ENCODE results near the gene LRIT3.
A peak's percentile ranks its signal among the peaks of the same experiment; 100 is the strongest.

LRIT3 gene

DNA sequence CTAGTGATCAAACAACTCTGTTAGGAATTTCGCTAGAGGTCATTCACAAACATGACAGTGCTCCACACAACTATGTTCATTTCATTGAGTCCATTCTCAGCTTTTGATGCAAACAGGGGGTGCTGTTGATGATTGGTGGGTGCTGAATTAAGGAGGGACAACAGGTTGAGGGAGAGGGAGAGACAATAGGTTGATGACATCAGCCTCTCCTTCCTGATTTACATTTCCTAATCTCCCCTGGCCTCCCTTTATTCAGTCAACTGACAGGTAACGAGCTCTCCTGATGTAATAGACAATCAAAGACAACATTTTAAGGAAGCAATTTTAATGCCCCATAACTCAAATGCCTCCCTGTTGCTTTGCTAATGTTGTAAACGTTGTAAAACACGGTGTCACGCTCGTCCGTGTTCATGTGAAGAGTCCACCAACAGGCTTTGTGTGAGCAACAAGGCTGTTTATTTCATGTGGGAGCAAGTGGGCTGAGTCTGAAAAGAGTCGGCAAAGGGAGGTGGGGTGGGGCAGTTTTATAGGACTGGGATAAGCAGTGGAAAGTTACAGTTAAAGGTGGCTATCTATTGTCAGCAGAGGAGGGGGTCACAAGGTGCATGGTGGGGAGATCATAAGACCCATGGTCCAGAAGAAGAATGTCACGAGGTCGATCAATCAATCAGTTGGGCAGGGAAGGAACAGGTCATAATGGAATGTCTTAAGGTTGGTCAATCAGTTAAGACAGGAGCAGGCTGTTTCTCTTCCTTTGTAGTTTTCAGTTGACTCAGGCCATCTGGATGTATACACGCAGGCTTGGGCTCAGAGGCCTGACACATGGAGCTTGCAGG is 37.1 kb upstream of the LRIT3 start:
- TF ChIP-seq, protein P1, sequence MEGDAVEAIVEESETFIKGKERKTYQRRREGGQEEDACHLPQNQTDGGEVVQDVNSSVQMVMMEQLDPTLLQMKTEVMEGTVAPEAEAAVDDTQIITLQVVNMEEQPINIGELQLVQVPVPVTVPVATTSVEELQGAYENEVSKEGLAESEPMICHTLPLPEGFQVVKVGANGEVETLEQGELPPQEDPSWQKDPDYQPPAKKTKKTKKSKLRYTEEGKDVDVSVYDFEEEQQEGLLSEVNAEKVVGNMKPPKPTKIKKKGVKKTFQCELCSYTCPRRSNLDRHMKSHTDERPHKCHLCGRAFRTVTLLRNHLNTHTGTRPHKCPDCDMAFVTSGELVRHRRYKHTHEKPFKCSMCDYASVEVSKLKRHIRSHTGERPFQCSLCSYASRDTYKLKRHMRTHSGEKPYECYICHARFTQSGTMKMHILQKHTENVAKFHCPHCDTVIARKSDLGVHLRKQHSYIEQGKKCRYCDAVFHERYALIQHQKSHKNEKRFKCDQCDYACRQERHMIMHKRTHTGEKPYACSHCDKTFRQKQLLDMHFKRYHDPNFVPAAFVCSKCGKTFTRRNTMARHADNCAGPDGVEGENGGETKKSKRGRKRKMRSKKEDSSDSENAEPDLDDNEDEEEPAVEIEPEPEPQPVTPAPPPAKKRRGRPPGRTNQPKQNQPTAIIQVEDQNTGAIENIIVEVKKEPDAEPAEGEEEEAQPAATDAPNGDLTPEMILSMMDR (conservative IDR thresholded peaks at IDR 0.05; ENCODE audit: low read depth), result no peak
- CTCF ChIA-PET, result interaction anchor here (0.6 kb wide), 1 partner anchor 601 kb away, joined by 3 read pairs; no protein-coding TSS in a partner anchor
- POLR2A ChIA-PET (ENCODE audit: low non-redundant PET), result no interaction called here
- DNase-seq (ENCODE audit: low spot score), result no peak
- H3K27ac ChIP-seq, result no peak overlapping the region

DNA sequence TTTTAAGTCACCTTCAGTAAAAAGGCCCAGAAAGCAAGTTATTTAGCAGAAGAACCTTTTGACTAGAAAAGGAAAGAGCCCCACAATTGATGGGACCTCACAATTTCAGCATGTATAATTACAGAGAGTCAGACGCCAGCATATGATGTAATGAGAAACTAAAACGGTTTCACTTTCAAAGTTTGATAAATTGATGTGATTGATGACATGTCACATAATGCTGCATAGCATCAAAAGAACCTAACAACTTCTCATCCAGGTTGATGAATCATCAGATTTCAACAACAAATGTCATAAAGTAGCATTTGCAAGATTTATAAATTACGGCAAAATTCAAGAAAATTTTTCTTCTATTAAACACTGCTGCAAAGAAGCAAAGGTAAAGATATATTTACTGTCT is 36.2 kb upstream of the LRIT3 start:
- ChIA-PET POLR2A (ENCODE audit: low non-redundant PET) (no interaction called here), CTCF (no interaction called here)
- no peak overlapping the region for H3K27ac ChIP-seq
- TF ChIP-seq, protein P1 (conservative IDR thresholded peaks at IDR 0.05; ENCODE audit: low read depth), result no peak
- DNase-seq (ENCODE audit: low spot score), result no peak

DNA sequence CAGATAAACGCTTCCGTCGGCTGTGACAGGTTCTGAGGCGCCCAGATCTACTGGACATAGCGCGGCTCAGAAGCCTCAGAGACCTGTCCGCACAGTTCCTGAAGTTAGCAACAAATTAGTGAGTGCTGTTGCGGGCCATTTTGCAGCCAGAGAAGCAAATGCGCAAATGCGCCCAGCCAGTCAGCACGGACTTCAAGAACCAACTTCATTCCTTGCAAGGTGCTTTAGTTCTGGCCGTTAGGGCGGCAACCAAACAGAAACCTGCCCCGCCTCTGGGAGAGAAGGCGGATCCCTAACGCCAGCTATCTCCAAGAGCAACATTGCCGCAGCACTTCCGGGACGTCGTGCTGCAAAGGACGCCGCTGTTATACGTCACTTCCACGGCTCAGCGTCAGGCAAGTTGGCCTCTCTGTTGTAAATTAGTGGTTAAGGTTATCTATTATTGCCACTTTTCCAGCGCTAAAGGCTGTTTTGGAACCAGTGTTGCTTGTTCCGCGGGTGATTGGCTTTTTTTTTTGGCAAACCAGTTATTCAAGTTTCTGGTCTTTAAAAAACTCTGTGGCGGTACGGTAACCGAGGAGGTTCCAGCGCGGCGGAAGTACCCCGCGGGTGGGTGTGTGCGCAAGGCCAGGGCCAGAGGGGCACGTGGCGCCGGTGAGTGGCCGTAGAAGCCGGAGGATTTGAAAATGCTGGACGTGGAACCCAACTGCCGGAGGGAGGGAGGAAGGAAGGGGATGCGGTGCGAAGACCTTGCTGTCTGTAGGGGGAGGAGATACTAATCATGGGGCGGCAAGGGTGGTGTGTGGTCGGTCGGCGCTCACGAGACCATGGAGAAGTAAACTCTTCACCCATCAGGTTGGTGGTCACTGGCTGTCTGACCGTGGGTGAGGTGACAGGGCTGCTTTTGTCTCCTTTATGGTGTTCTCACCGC is 32.5 kb upstream of the LRIT3 start, which contains the start of gene GAR1:
Gene GAR1, plus strand, starts transcription at position 612 of the 931 bp plus-strand sequence. CDS start 403 bp downstream, outside the sequence.
- ChIA-PET POLR2A (ENCODE audit: low non-redundant PET) (no interaction called here), CTCF (interaction anchor here (0.6 to 0.7 kb wide), 2 partner anchors 129 to 383 kb away, joined by 3 to 9 read pairs; no protein-coding TSS in a partner anchor)
- peak; percentile 92 for DNase-seq (ENCODE audit: low spot score)
- TF ChIP-seq, protein P1 (conservative IDR thresholded peaks at IDR 0.05; ENCODE audit: low read depth), result no peak
- peak within 1 kb of the TSS; percentile 75 for H3K27ac ChIP-seq

DNA sequence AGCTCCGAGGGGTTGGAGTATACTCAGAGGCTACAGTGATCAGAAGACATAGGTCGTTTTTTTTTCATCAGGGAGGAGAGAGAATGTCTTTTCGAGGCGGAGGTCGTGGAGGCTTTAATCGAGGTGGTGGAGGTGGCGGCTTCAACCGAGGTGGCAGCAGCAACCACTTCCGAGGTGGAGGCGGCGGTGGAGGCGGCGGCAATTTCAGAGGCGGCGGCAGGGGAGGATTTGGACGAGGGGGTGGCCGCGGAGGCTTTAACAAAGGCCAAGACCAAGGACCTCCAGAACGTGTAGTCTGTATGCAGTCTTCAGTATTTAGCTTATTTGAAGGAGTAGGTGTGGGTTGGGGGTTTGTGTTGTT is 31.8 kb upstream of the LRIT3 start:
- ChIA-PET CTCF (interaction anchor here (0.6 kb wide), 1 partner anchor 383 kb away, joined by 9 read pairs; no protein-coding TSS in a partner anchor), POLR2A (ENCODE audit: low non-redundant PET) (no interaction called here)
- TF ChIP-seq, protein P1 (conservative IDR thresholded peaks at IDR 0.05; ENCODE audit: low read depth), result no peak
- DNase-seq (ENCODE audit: low spot score), result peak; percentile 9
- peak overlapping the region; percentile 75 for H3K27ac ChIP-seq

DNA sequence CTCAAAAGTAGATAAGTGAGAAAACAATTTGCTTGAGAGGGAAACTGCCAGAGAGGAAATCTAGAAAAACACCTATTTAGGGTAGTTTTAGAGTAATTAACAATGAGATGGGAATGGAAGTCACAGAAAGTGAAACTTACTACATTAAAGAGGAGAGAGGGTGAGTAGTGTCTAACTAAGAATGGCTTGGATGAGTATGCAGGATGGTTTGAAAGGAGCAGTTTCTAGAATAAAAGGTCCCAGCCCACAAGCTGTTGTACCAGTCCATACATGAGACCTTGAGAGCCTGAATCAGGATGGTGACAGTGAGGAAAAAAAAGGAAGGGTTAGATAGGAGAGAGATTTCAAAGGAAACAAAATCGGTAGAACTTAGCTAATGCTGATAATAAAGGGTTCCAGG is 31.0 kb upstream of the LRIT3 start:
- CTCF ChIA-PET, result interaction anchor here (1.0 kb wide), 1 partner anchor 383 kb away, joined by 5 read pairs; the partner anchor contains the start of gene SEC24B
- H3K27ac ChIP-seq, result no peak overlapping the region
- TF ChIP-seq, protein P1 (conservative IDR thresholded peaks at IDR 0.05; ENCODE audit: low read depth), result no peak

DNA sequence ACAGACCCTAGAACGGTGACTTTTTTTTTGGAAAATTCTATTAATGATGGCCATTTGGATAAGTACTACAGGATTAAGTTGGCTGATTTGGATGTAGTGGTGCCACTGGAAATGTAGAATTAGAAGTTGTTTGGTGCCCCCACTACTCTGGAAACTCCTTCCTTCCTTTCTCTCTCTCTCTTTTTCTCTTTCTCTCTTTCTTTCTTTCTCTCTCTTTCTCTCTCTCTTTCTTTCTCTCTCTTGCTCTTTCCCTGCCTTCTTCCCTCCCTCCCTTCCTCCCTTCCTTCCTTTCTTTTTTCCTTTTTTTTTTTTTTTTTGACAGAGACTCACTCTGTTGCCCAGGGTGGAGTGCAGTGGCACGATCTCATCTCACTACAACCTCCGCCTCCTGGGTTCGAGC is 29.6 kb upstream of the LRIT3 start:
- POLR2A ChIA-PET (ENCODE audit: low non-redundant PET), result no interaction called here
- H3K27ac ChIP-seq, result no peak overlapping the region
- no peak for DNase-seq (ENCODE audit: low spot score)
- CTCF ChIA-PET, result no interaction called here
- TF ChIP-seq, protein P1 (conservative IDR thresholded peaks at IDR 0.05; ENCODE audit: low read depth), result no peak

More for the DNA sequence above, 31.0 kb upstream of the LRIT3 start:
- POLR2A ChIA-PET (ENCODE audit: low non-redundant PET), result no interaction called here
- DNase-seq (ENCODE audit: low spot score), result no peak

Measured in RWPE1 (cell line).